Mesothelial cell of epicardium (in vitro differentiated cells): Measurements from ENCODE around the gene CACNA1H. TPM values are rescaled to one million over a fixed set of nuclear protein-coding genes. Genes with fewer than 3 reads are reported as not detected.

Experiments used
- DNase-seq, 2 experiments: peaks; one replicate each; pipeline ENCODE4 v3.0.0; 2021; ENCODE audit warnings: low spot score in 2 of 2; ENCODE audit not compliant: unreplicated experiment in 2 of 2
- H3K27ac Mint-ChIP-seq: 2 replicates; pipeline ENCODE4 v1.8.0; 2021; ENCODE audit warnings: mixed read lengths
- H3K27me3 Mint-ChIP-seq: 2 replicates; pipeline ENCODE4 v1.8.0; 2021; ENCODE audit warnings: low read depth, mixed read lengths
- H3K36me3 Mint-ChIP-seq: 2 replicates; pipeline ENCODE4 v1.8.0; 2021; ENCODE audit warnings: mixed read lengths
- H3K4me1 Mint-ChIP-seq: 2 replicates; pipeline ENCODE4 v1.8.0; 2021; ENCODE audit warnings: mixed read lengths
- H3K4me3 Mint-ChIP-seq: 2 replicates; pipeline ENCODE4 v1.8.0; 2021; ENCODE audit warnings: mild to moderate bottlenecking, moderate library complexity, mixed read lengths
- H3K9me3 Mint-ChIP-seq: 2 replicates; pipeline ENCODE4 v1.8.0; 2021; ENCODE audit warnings: mixed read lengths
- CTCF ChIP-seq: fragments of 200-600 bp; sonication (generic); IDR thresholded peaks from one replicate; pipeline ENCODE4 v1.5.0; 2021; ENCODE audit warnings: antibody characterized with exemption; ENCODE audit not compliant: unreplicated experiment
- total RNA-seq: library from RNA; stranded (reverse); gene quantifications from 3 replicates; pipeline ENCODE4 v1.2.1, GENCODE V29; 2021

The CACNA1H gene
- total RNA-seq, 1 donor from 2014 or later: 41.8 TPM

GRCh38 chr16:1143761-1144450 lies 9.0 kb upstream of the CACNA1H start:
- Mint-ChIP-seq H3K27me3 (peaks cover 8% of the 10 kb centered on the region), H3K4me3 (no peak overlapping the region), H3K27ac (no peak overlapping the region), H3K36me3 (no peaks in the 10 kb centered on the region), H3K4me1 (no peaks in the 10 kb centered on the region), H3K9me3 (peaks cover 3% of the 10 kb centered on the region)
- no peak for TF ChIP-seq CTCF
- DNase-seq: no peak

GRCh38 chr16:1144476-1145382 lies 8.2 kb upstream of the CACNA1H start:
- no peak for TF ChIP-seq CTCF
- H3K27ac Mint-ChIP-seq: no peak overlapping the region
- no peaks in the 10 kb centered on the region for H3K4me1 Mint-ChIP-seq
- no peak overlapping the region for H3K4me3 Mint-ChIP-seq
- DNase-seq: no peak
- peaks cover 3% of the 10 kb centered on the region for H3K9me3 Mint-ChIP-seq
- no peaks in the 10 kb centered on the region for H3K36me3 Mint-ChIP-seq
- H3K27me3 Mint-ChIP-seq: peaks cover 11% of the 10 kb centered on the region

- DNase-seq: no peak
- Mint-ChIP-seq H3K36me3 (no peaks in the 10 kb centered on the region), H3K27me3 (peaks cover 11% of the 10 kb centered on the region), H3K4me3 (no peak overlapping the region), H3K27ac (no peak overlapping the region), H3K4me1 (no peaks in the 10 kb centered on the region), H3K9me3 (peaks cover 3% of the 10 kb centered on the region)
- TF ChIP-seq CTCF: no peak
Measured at GRCh38 chr16:1145383-1146100, 7.4 kb upstream of the CACNA1H start.

- no peak for TF ChIP-seq CTCF
- DNase-seq: no peak
- Mint-ChIP-seq H3K36me3 (no peaks in the 10 kb centered on the region), H3K4me3 (no peak overlapping the region), H3K27me3 (peaks cover 16% of the 10 kb centered on the region), H3K4me1 (no peaks in the 10 kb centered on the region), H3K9me3 (peaks cover 3% of the 10 kb centered on the region), H3K27ac (no peak overlapping the region)
Measured at GRCh38 chr16:1146409-1146808, 6.5 kb upstream of the CACNA1H start.

GRCh38 chr16:1147027-1147426 lies 5.9 kb upstream of the CACNA1H start:
- Mint-ChIP-seq H3K4me1 (no peaks in the 10 kb centered on the region), H3K4me3 (no peak overlapping the region), H3K27ac (no peak overlapping the region), H3K27me3 (peaks cover 17% of the 10 kb centered on the region), H3K36me3 (no peaks in the 10 kb centered on the region), H3K9me3 (peaks cover 3% of the 10 kb centered on the region)
- TF ChIP-seq CTCF: no peak
- no peak for DNase-seq
